Loucy (cell line): ENCODE results near the gene SEMA5A.

ENCODE experiments used
- EZH2phosphoT487 ChIP-seq: fragments of 200-600 bp; IDR thresholded peaks from 2 replicates; pipeline ENCODE4 v1.6.1; 2018; ENCODE audit warnings: antibody characterized with exemption, mild to moderate bottlenecking, moderate library complexity, borderline replicate concordance
- TF ChIP-seq, protein P1 (sequence below): fragments of 200-600 bp; sonication (generic); conservative IDR thresholded peaks from 2 replicates; pipeline ENCODE4 v1.5.1; 2014; ENCODE audit warnings: mild to moderate bottlenecking, antibody characterized with exemption, low read length

GRCh38 chr5:9201761-9202160 lies 344.1 kb downstream of the SEMA5A start:
- TF ChIP-seq, protein P1, sequence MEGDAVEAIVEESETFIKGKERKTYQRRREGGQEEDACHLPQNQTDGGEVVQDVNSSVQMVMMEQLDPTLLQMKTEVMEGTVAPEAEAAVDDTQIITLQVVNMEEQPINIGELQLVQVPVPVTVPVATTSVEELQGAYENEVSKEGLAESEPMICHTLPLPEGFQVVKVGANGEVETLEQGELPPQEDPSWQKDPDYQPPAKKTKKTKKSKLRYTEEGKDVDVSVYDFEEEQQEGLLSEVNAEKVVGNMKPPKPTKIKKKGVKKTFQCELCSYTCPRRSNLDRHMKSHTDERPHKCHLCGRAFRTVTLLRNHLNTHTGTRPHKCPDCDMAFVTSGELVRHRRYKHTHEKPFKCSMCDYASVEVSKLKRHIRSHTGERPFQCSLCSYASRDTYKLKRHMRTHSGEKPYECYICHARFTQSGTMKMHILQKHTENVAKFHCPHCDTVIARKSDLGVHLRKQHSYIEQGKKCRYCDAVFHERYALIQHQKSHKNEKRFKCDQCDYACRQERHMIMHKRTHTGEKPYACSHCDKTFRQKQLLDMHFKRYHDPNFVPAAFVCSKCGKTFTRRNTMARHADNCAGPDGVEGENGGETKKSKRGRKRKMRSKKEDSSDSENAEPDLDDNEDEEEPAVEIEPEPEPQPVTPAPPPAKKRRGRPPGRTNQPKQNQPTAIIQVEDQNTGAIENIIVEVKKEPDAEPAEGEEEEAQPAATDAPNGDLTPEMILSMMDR = no peak
- no peak for TF ChIP-seq EZH2phosphoT487
